ENCODE data around the gene ADAMTS8. TPM values are rescaled to one million over a fixed set of nuclear protein-coding genes. Genes with fewer than 3 reads are reported as not detected.

ADAMTS8 gene
- total RNA-seq, 2 experiments from 2014 or later, result not detected

DNA sequence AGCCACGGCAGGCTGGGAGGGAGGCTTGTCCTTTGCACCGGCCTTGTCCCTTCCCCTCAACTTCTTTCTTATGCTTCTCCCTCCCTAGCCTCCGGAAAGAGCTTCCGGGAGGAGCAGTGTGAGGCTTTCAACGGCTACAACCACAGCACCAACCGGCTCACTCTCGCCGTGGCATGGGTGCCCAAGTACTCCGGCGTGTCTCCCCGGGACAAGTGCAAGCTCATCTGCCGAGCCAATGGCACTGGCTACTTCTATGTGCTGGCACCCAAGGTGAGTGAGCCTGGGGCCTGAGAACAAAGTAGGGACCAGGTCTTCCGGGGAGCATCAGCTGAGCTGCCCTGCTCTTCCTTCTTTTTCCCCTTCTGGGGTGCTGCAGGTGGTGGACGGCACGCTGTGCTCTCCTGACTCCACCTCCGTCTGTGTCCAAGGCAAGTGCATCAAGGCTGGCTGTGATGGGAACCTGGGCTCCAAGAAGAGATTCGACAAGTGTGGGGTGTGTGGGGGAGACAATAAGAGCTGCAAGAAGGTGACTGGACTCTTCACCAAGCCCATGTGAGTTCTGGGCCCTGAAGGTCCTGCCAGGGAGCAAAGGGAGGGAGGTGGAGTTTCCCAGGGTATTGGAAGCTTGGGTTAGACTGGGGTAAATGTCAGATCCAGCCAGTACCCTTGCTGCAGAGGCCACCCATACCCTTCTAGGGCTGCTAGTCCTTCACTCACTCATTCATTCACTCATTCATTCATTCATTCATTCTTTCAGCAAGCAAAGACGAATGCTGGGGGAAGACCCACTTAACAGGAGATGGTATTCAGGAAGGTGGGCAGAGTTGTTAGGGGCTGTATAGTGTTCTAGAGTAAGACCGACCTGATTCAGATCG lies 42.7 kb upstream of the ADAMTS8 start:
- Mint-ChIP-seq H3K36me3 (ENCODE audit: low read depth) (no peaks in the 10 kb centered on the region), H3K4me1 (no peaks in the 10 kb centered on the region), H3K27me3 (no peaks in the 10 kb centered on the region), H3K4me3 (no peak overlapping the region), H3K9me3 (no peaks in the 10 kb centered on the region), H3K27ac (no peak overlapping the region)
- CTCF ChIA-PET, result no interaction called here
- DNase-seq, result no peak
- POLR2A ChIA-PET, result no interaction called here

DNA sequence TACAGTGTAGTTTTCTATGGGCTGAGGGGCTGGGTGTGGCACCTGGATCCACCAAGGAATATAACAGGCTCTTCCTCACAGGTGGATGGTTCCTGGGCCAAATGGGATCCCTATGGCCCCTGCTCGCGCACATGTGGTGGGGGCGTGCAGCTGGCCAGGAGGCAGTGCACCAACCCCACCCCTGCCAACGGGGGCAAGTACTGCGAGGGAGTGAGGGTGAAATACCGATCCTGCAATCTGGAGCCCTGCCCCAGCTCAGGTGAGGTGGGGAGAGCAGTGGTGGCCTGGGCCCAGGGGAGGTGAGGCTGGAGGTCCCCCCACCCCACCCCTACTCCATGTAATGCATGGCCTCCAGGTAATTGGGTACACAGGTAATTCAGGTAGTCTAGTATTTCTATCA lies 40.8 kb upstream of the ADAMTS8 start:
- H3K27ac Mint-ChIP-seq, result no peak overlapping the region
- H3K27me3 Mint-ChIP-seq, result no peaks in the 10 kb centered on the region
- POLR2A ChIA-PET, result interaction anchor here (0.5 kb wide), 1 partner anchor 381 kb away, joined by 3 read pairs; no protein-coding TSS in a partner anchor
- H3K4me1 Mint-ChIP-seq, result no peaks in the 10 kb centered on the region
- CTCF ChIA-PET, result no interaction called here
- no peaks in the 10 kb centered on the region for H3K36me3 Mint-ChIP-seq (ENCODE audit: low read depth)
- DNase-seq, result no peak
- H3K4me3 Mint-ChIP-seq, result no peak overlapping the region
- no peaks in the 10 kb centered on the region for H3K9me3 Mint-ChIP-seq

DNA sequence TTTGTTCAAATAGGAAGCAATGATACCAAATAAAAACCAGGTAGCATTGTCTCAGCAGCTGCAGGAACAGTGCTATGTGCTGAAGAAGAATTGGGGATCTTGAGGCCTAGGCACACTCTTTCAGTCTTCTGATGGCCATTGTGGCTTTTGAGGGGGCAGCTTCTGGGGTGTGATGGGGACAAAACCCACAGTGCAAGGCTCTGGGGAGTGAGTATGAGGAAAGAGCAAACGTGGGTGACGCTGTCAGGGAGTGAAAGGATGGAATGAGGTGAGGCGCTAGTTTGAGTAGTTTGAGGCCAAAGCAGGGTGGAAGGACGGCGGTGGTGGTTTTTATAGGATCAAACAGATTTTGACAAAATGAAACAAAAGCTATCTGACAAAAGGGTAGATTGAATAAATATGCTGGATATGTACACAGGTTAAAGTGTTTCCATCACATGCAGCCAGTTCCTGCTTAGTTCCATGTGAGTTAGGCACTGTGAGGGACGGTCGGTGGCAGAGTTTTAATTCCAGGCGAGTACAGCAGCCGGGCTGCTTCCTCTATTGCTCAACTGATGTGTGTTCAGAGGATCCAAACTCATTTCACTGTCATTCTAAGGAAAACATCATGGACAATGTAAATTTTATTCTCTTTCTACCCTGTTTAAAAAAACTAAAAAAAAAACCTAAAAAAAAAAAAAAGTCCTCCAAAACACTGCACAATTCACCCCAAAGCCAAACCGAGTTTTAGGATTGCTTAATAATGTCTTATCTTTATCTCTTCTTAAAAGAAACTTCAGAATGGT lies 38.9 kb upstream of the ADAMTS8 start:
- no peaks in the 10 kb centered on the region for H3K4me1 Mint-ChIP-seq

DNA sequence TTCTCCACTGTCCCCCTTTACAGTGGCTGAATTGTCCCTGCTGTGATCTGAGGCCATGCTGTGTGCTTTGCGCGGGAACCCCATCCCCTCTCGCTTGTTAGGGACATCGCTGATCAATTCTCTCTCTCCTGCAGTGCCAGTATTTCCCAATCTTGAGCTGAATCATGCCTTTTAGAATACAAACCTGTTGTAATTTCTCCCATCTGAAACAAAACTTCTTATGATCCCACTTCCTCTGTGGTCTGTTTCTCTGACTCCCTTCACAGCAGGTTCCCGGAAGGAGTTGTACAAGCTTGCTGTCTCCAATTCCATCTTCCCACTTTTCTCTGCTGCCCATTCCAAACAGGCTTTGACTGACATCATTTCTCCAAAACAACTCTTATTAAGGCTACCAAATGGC lies 36.9 kb upstream of the ADAMTS8 start:
- H3K36me3 Mint-ChIP-seq (ENCODE audit: low read depth), result no peaks in the 10 kb centered on the region
- no peaks in the 10 kb centered on the region for H3K4me1 Mint-ChIP-seq
- POLR2A ChIA-PET, result no interaction called here
- DNase-seq, result no peak
- no peak overlapping the region for H3K4me3 Mint-ChIP-seq
- no peak overlapping the region for H3K27ac Mint-ChIP-seq
- H3K9me3 Mint-ChIP-seq, result no peaks in the 10 kb centered on the region
- H3K27me3 Mint-ChIP-seq, result no peaks in the 10 kb centered on the region
- CTCF ChIA-PET, result no interaction called here

More for the DNA sequence above, 38.9 kb upstream of the ADAMTS8 start:
- Mint-ChIP-seq H3K4me3 (no peak overlapping the region), H3K27ac (no peak overlapping the region), H3K9me3 (no peaks in the 10 kb centered on the region), H3K36me3 (ENCODE audit: low read depth) (no peaks in the 10 kb centered on the region), H3K27me3 (no peaks in the 10 kb centered on the region)
- no peak for DNase-seq
- ChIA-PET POLR2A (no interaction called here), CTCF (no interaction called here)

DNA sequence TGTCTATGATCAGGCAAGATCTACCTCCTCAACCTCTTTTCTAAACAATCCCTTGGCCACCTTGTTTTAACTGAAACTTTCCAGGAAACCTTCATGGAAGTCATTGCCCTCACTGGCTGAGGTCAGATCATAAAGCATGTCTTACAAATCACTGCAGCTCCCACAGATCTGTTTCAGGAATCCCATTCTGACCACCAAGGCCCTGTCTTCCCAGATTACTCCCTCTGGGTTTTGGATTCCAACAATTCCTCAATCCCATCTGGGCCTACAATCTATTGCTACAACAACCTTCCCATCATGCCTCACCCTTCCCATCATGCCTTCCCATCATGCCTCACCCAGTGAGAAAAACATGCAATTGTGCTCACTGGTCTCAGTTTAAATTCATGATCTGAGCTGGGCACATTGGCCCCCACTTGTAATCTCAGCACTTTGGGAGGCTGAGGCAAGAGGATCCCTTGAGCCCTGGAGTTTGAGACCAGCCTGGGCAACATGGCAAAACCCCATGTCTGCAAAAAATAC lies 35.9 kb upstream of the ADAMTS8 start:
- Mint-ChIP-seq H3K9me3 (no peaks in the 10 kb centered on the region), H3K36me3 (ENCODE audit: low read depth) (no peaks in the 10 kb centered on the region), H3K4me1 (no peaks in the 10 kb centered on the region), H3K27ac (no peak overlapping the region), H3K27me3 (no peaks in the 10 kb centered on the region), H3K4me3 (no peak overlapping the region)
- DNase-seq, result no peak
- ChIA-PET POLR2A (no interaction called here), CTCF (no interaction called here)

DNA sequence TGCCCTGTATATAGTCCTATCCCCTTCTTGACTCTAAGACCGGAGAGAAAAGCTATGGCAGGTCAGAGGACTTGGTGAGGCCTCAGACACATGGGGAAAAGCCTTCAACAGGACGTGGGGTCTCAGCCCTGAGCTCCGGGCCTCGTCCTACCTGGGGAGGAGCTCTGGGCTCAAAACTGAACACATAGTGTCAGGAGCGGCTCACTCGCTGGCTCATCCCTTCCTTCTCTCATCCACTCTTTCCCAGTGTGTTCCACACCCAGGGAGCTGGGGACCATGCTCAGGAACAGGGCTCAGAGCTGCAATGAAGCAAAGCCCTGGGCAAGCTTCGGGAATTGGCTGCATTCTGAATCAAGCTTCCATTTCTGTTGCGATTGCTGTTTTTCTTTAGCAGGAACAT lies 34.5 kb upstream of the ADAMTS8 start:
- H3K4me3 Mint-ChIP-seq, result no peak overlapping the region
- DNase-seq, result no peak
- POLR2A ChIA-PET, result no interaction called here
- H3K27me3 Mint-ChIP-seq, result no peaks in the 10 kb centered on the region
- no peaks in the 10 kb centered on the region for H3K4me1 Mint-ChIP-seq
- CTCF ChIA-PET, result interaction anchor here (1.3 kb wide), 1 partner anchor 12 kb away, joined by 3 read pairs; no protein-coding TSS in a partner anchor
- no peaks in the 10 kb centered on the region for H3K9me3 Mint-ChIP-seq
- no peak overlapping the region for H3K27ac Mint-ChIP-seq
- H3K36me3 Mint-ChIP-seq (ENCODE audit: low read depth), result no peaks in the 10 kb centered on the region

DNA sequence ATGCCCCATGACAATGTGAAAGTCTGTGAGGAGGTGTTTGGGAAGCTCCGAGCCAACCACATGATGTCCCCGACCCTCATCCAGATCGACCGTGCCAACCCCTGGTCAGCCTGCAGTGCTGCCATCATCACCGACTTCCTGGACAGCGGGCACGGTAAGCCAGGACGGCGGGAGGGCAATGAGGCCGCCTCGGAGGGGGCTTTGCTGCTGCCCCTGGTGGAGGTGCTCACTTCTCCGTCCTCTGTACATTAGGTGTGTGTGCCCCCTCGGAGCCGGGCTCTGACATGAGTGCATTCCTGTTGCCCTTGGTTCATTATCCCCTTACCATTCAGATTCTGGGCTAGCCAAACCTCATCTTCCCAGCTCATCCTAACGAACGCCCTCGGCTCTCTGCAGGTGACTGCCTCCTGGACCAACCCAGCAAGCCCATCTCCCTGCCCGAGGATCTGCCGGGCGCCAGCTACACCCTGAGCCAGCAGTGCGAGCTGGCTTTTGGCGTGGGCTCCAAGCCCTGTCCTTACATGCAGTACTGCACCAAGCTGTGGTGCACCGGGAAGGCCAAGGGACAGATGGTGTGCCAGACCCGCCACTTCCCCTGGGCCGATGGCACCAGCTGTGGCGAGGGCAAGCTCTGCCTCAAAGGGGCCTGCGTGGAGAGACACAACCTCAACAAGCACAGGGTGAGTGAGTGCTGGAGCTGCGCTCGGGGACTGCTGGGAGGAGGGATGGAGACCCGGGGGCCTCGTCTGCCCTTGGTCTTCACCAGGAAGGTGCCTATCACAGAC lies 33.9 kb upstream of the ADAMTS8 start:
- H3K4me1 Mint-ChIP-seq, result no peaks in the 10 kb centered on the region
- no peaks in the 10 kb centered on the region for H3K36me3 Mint-ChIP-seq (ENCODE audit: low read depth)
- no peaks in the 10 kb centered on the region for H3K27me3 Mint-ChIP-seq
- ChIA-PET POLR2A (no interaction called here), CTCF (interaction anchor here (1.3 kb wide), 1 partner anchor 12 kb away, joined by 3 read pairs; no protein-coding TSS in a partner anchor)
- H3K4me3 Mint-ChIP-seq, result no peak overlapping the region
- H3K9me3 Mint-ChIP-seq, result no peaks in the 10 kb centered on the region
- DNase-seq, result no peak
- H3K27ac Mint-ChIP-seq, result no peak overlapping the region

DNA sequence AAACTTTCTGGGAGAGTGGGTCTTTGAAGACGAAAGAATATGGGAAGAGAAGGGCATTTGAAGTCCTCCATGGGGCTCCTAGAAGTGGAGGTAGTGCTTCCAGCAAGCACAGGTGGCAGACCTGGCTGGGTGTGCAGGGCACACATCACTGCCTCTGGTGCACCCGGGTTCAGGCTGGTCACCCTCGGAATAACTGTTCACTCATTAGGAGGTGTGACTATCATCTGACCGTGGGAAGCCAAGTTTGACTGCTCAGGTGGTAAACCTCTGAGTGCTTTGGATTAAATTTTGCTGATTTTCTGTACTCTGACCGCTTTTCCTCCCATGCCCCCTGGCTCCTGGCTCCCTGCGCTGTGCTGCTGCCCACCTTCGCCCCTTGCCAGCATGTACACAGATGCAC lies 31.1 kb upstream of the ADAMTS8 start:
- no peaks in the 10 kb centered on the region for H3K4me1 Mint-ChIP-seq
- no peaks in the 10 kb centered on the region for H3K36me3 Mint-ChIP-seq (ENCODE audit: low read depth)
- CTCF ChIA-PET, result no interaction called here
- peaks cover 4% of the 10 kb centered on the region for H3K27me3 Mint-ChIP-seq
- POLR2A ChIA-PET, result no interaction called here
- H3K9me3 Mint-ChIP-seq, result no peaks in the 10 kb centered on the region
- H3K27ac Mint-ChIP-seq, result no peak overlapping the region
- no peak overlapping the region for H3K4me3 Mint-ChIP-seq
- no peak for DNase-seq

DNA sequence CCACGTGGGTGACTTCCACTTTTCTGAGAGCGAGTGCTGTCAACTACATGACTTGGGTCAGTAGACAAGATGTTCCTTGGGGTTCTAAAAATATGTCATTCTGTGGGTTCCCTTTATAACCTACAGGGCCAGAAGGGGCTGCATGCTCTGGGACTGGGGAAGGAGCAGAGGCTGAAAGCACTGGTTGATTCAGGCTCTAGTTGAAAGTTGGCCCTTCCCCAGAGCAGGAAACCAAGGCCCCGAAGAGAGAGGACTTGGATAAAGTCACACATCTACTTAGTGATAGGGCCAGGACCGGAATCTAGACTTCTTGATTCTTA lies 30.0 kb upstream of the ADAMTS8 start:
- no peak overlapping the region for H3K4me3 Mint-ChIP-seq
- peaks cover 10% of the 10 kb centered on the region for H3K27me3 Mint-ChIP-seq
- no peak overlapping the region for H3K27ac Mint-ChIP-seq
- no peak for DNase-seq
- H3K36me3 Mint-ChIP-seq (ENCODE audit: low read depth), result no peaks in the 10 kb centered on the region
- ChIA-PET CTCF (no interaction called here), POLR2A (no interaction called here)
- H3K4me1 Mint-ChIP-seq, result no peaks in the 10 kb centered on the region
- H3K9me3 Mint-ChIP-seq, result no peaks in the 10 kb centered on the region

DNA sequence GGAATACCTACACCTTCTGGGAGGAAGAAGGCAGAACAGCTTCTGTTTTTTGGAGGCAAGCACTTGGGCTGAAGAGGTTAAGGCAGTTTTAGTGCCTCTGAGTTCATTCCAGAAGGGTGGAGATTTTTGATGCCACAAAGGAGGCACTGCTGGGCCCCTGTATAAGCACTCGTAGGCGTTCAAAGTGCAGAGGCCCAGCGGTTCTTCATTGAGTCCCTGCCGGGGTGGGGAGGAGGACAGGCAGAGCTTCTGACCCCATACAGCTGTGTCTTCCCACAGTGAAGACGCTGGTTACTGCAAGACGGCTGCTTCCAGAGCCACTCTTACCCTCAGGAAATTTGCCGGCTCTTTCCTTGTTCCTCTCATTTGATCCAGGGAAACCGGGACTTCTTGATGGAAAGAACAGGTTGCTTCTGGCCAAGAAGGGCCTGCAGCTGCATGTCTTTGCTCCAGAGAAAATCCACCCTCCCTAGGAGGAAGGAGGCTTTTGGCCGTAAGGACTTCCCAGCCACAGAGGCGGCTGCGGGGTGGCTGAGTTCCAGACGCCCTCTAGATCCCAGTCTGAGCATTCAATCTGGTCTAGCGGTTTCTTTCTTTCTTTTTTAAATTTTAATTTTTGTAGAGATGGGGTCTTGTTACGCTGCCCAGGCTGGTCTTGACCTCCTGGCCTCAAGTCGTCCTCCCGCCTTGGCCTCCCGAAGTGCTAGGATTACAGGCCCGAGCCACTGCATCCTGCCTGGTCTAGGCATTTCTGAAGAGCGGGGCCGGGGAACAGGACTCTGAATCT lies 29.4 kb upstream of the ADAMTS8 start:
- no peaks in the 10 kb centered on the region for H3K4me1 Mint-ChIP-seq
- no peak overlapping the region for H3K27ac Mint-ChIP-seq
- no peak overlapping the region for H3K4me3 Mint-ChIP-seq
- ChIA-PET POLR2A (no interaction called here), CTCF (interaction anchor here (0.6 kb wide), 2 partner anchors 173 to 817 kb away, joined by 3 to 7 read pairs; no protein-coding TSS in a partner anchor)
- H3K27me3 Mint-ChIP-seq, result peaks cover 12% of the 10 kb centered on the region
- no peaks in the 10 kb centered on the region for H3K36me3 Mint-ChIP-seq (ENCODE audit: low read depth)
- no peaks in the 10 kb centered on the region for H3K9me3 Mint-ChIP-seq
- no peak for DNase-seq

DNA sequence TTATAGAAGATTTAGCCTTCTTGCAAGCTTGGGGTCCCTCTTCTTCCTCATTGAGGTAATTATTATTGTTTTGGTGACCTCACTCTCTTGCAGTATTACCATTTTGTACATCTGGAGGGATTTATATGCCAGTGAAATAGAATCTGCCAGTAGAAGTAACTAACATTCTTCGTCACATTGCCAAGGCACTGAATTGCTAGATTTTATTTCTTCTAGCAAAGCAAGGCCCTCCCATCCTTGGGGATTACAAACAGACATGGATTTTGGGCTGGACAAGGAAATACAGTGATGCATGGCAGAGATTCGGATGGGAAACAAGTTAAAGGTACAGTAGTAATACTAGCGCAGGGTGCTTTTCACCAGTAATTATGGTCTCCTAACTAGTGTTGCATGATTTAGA lies 27.9 kb upstream of the ADAMTS8 start:
- no peaks in the 10 kb centered on the region for H3K36me3 Mint-ChIP-seq (ENCODE audit: low read depth)
- POLR2A ChIA-PET, result no interaction called here
- no peak overlapping the region for H3K4me3 Mint-ChIP-seq
- H3K9me3 Mint-ChIP-seq, result no peaks in the 10 kb centered on the region
- peaks cover 18% of the 10 kb centered on the region for H3K27me3 Mint-ChIP-seq
- H3K4me1 Mint-ChIP-seq, result no peaks in the 10 kb centered on the region
- H3K27ac Mint-ChIP-seq, result no peak overlapping the region
- DNase-seq, result no peak
- CTCF ChIA-PET, result no interaction called here

DNA sequence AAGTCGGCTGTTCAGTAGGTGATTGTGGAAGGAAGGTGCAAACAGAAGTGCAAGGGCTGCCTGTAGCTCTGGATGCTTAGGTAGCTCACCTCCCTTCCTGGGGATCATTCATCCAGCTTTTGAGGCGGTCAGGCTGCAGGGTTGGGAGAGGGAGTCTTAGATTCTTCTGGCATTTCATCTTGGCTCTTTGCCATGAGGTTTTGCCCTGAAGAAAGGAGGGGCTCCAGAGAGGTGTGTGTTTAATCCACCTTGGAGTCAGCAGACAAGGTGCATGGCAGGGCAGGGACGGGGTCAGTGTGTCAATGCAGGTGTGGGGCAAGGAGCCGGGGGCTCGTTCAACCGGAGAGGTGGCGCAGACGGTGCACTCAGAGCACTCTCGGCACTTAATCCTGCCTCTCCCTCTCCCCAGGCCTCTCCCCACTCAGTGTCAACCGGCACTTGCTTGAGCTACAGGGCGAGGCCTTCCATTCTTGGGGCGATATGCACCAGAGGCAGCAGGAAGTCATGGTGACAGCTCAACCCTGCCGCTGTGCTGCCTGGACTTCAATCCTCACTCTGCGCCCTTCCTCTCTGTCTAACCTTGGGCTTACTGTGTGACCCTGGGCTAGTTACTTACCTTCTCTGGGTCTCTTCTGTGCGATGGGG lies 27.2 kb upstream of the ADAMTS8 start:
- ChIA-PET CTCF (no interaction called here), POLR2A (no interaction called here)
- Mint-ChIP-seq H3K36me3 (ENCODE audit: low read depth) (no peaks in the 10 kb centered on the region), H3K9me3 (no peaks in the 10 kb centered on the region), H3K4me3 (no peak overlapping the region), H3K4me1 (no peaks in the 10 kb centered on the region), H3K27ac (no peak overlapping the region), H3K27me3 (peaks cover 25% of the 10 kb centered on the region)
- no peak for DNase-seq

Measured in activated CD4-positive, alpha-beta T cell treated with anti-CD3 and anti-CD28 coated beads, Interleukin-2, amount 10 ng/mL, durations not matched to agents 7 days and 5 days (primary cell).